ENCODE data around the gene BZW1. TPM values are rescaled to one million over a fixed set of nuclear protein-coding genes. Genes with fewer than 3 reads are reported as not detected.

BZW1 gene
- polyA plus RNA-seq, 1 of the 3 experiments (the other 2 are of a cell fraction) = 131 TPM

- no peak for TF ChIP-seq USF1 (IDR thresholded peaks at IDR 0.05; ENCODE audit: borderline replicate concordance, low read depth)
- no peak for TF ChIP-seq ELF1 (IDR thresholded peaks at IDR 0.05)
Observed at GRCh38 chr2:200828572-200829257, 17.0 kb downstream of the BZW1 start (continued).

GRCh38 chr2:200829258-200829655 is 17.5 kb downstream of the BZW1 start:
- TF ChIP-seq FOXJ3 (CRISPR knock-in tag; IDR thresholded peaks at IDR 0.05) (no peak), RAD21 (IDR thresholded peaks at IDR 0.05; ENCODE audit: low read length) (no peak), SIN3A (IDR thresholded peaks at IDR 0.05; ENCODE audit: borderline replicate concordance, low read depth, low read length) (no peak)
- Histone ChIP-seq H3K4me1 (ENCODE audit: control insufficient read depth in 1 of 2, insufficient read depth in 2 of 2, low read depth in 1 of 2, low read length in 1 of 2) (no peaks in the 10 kb centered on the region; a peak in 1 of 4 replicates), H3K4me2 (no peak overlapping the region), H3K4me3 (ENCODE audit: low read depth in 2 of 2, low read length in 1 of 2) (no peak overlapping the region), H4K20me1 (ENCODE audit: insufficient read depth) (no peaks in the 10 kb centered on the region), H3K79me2 (ENCODE audit: insufficient read depth) (no peaks in the 10 kb centered on the region), H3K27me3 (ENCODE audit: insufficient read depth) (no peaks in the 10 kb centered on the region), H3K9ac (no peak overlapping the region), H3K9me3 (no peaks in the 10 kb centered on the region), H3F3A (replicated peaks; ENCODE audit: insufficient read depth) (peaks cover 34% of the 10 kb centered on the region), H3K27ac (ENCODE audit: low read depth in 2 of 2, low read length in 1 of 2) (no peak overlapping the region), H3K36me3 (replicated peaks in 1 of 2; ENCODE audit: control insufficient read depth in 1 of 2, insufficient read depth in 2 of 2, low read length in 1 of 2) (peaks cover 0 to 22% of the 10 kb centered on the region in 2 experiments), H3K9me2 (no peaks in the 10 kb centered on the region), H2AFZ (ENCODE audit: low read depth) (no peak overlapping the region)
- DNase-seq = no peak
- whole genome bisulfite sequencing (ENCODE audit: low lambda C conversion rate) = 91% methylated on average over 2 of the region's 2 CpGs
- ChIA-PET POLR2A (no interaction called here), CTCF (interaction anchor here (0.8 kb wide), 1 partner anchor 10 kb away, joined by 3 read pairs; no protein-coding TSS in a partner anchor)

- ChIA-PET POLR2A (no interaction called here), CTCF (interaction anchor here (1.3 kb wide), 1 partner anchor 122 kb away, joined by 3 read pairs; no protein-coding TSS in a partner anchor)
- H3K9ac ChIP-seq = no peak overlapping the region
- no peaks in the 10 kb centered on the region for H3K9me2 ChIP-seq
- TF ChIP-seq YY1 (IDR thresholded peaks at IDR 0.05; ENCODE audit: low read depth) (no peak), MXI1 (IDR thresholded peaks at IDR 0.05; ENCODE audit: low read depth, low read length) (no peak), FOSL2 (IDR thresholded peaks at IDR 0.05; ENCODE audit: borderline replicate concordance, low read depth) (no peak), RAD21 (IDR thresholded peaks at IDR 0.05; ENCODE audit: low read length) (no peak), USF2 (IDR thresholded peaks at IDR 0.05; ENCODE audit: borderline replicate concordance, low read depth, low read length) (no peak), MAX (IDR thresholded peaks at IDR 0.05; ENCODE audit: low read depth) (no peak), JUND (IDR thresholded peaks at IDR 0.05) (no peak), NRF1 (IDR thresholded peaks at IDR 0.05; ENCODE audit: low read depth, low read length) (no peak), RFX5 (IDR thresholded peaks at IDR 0.05; ENCODE audit: low read length) (no peak), RXRA (IDR thresholded peaks at IDR 0.05; ENCODE audit: borderline replicate concordance, low read depth) (no peak), TEAD4 (IDR thresholded peaks at IDR 0.05; ENCODE audit: borderline replicate concordance, insufficient read depth) (no peak), FOXM1 (IDR thresholded peaks at IDR 0.05; ENCODE audit: low read depth) (no peak), GABPA (IDR thresholded peaks at IDR 0.05; ENCODE audit: low read depth) (no peak), FOXJ3 (CRISPR knock-in tag; IDR thresholded peaks at IDR 0.05) (no peak), PBX3 (IDR thresholded peaks at IDR 0.05) (no peak), TCF12 (IDR thresholded peaks at IDR 0.05) (no peak), SIN3A (IDR thresholded peaks at IDR 0.05; ENCODE audit: borderline replicate concordance, low read depth, low read length) (no peak)
- no peaks in the 10 kb centered on the region for H3K27me3 ChIP-seq (ENCODE audit: insufficient read depth)
- 0 out of 2 replicates have a peak, but pooled peaks cover 9% of the 10 kb centered on the region for H3K9me3 ChIP-seq
- 69% methylated on average over 4 of the region's 4 CpGs for WGBS (ENCODE audit: low lambda C conversion rate)
- no peaks in the 10 kb centered on the region for H3K36me3 ChIP-seq (replicated peaks in 1 of 2; ENCODE audit: control insufficient read depth in 1 of 2, insufficient read depth in 2 of 2, low read length in 1 of 2)
- H3K4me1 ChIP-seq (ENCODE audit: control insufficient read depth in 1 of 2, insufficient read depth in 2 of 2, low read depth in 1 of 2, low read length in 1 of 2) = no peaks in the 10 kb centered on the region
- H3F3A ChIP-seq (replicated peaks; ENCODE audit: insufficient read depth) = no peaks in the 10 kb centered on the region
- H3K4me3 ChIP-seq (ENCODE audit: low read depth in 2 of 2, low read length in 1 of 2) = no peak overlapping the region
- no peak for DNase-seq
- no peaks in the 10 kb centered on the region for H4K20me1 ChIP-seq (ENCODE audit: insufficient read depth)
- no peak overlapping the region for H3K4me2 ChIP-seq
- H3K79me2 ChIP-seq (ENCODE audit: insufficient read depth) = no peaks in the 10 kb centered on the region
- no peak overlapping the region for H2AFZ ChIP-seq (ENCODE audit: low read depth)
- no peak overlapping the region for H3K27ac ChIP-seq (ENCODE audit: low read depth in 2 of 2, low read length in 1 of 2)
Observed at GRCh38 chr2:200834701-200835100, 23.0 kb downstream of the BZW1 start.
